Measurements from ENCODE around the gene APOC3.

Gene APOC3

GRCh38 chr11:116823031-116823843, 6.5 kb upstream of the APOC3 start, which contains the start of gene APOA4:
TSS of gene APOA4 (minus strand) at chr11:116823304. CDS start at chr11:116823191, 113 bp downstream.
- DNase-seq = no peak
- peaks cover 21% of the 10 kb centered on the region for H3K4me1 Mint-ChIP-seq
- no peak within 1 kb of the TSS for H3K27ac Mint-ChIP-seq
- no peak within 1 kb of the TSS for H3K4me3 Mint-ChIP-seq
- peaks cover 3% of the 10 kb centered on the region for H3K27me3 Mint-ChIP-seq (ENCODE audit: low read depth, poor library complexity)
- H3K36me3 Mint-ChIP-seq (ENCODE audit: low read depth) = no peaks in the 10 kb centered on the region
- no peak for TF ChIP-seq CTCF (IDR thresholded peaks at IDR 0.05)
- H3K9me3 Mint-ChIP-seq = no peaks in the 10 kb centered on the region

- no peak overlapping the region for H3K27ac Mint-ChIP-seq
- H3K9me3 Mint-ChIP-seq = no peaks in the 10 kb centered on the region
- H3K4me3 Mint-ChIP-seq = no peak overlapping the region
- peaks cover 3% of the 10 kb centered on the region for H3K27me3 Mint-ChIP-seq (ENCODE audit: low read depth, poor library complexity)
- H3K36me3 Mint-ChIP-seq (ENCODE audit: low read depth) = no peaks in the 10 kb centered on the region
- peaks cover 27% of the 10 kb centered on the region for H3K4me1 Mint-ChIP-seq
- no peak for DNase-seq
- TF ChIP-seq CTCF (IDR thresholded peaks at IDR 0.05) = no peak
These were observed 4.3 kb upstream of the APOC3 start for GRCh38 chr11:116825434-116825833.

- no peak for TF ChIP-seq CTCF (IDR thresholded peaks at IDR 0.05)
- Mint-ChIP-seq H3K27me3 (ENCODE audit: low read depth, poor library complexity) (peaks cover 3% of the 10 kb centered on the region), H3K36me3 (ENCODE audit: low read depth) (no peaks in the 10 kb centered on the region), H3K4me1 (peaks cover 27% of the 10 kb centered on the region), H3K9me3 (no peaks in the 10 kb centered on the region), H3K4me3 (no peak overlapping the region), H3K27ac (no peak overlapping the region)
- no peak for DNase-seq
These were observed 3.6 kb upstream of the APOC3 start for GRCh38 chr11:116825854-116826750.

GRCh38 chr11:116826751-116827431, 2.8 kb upstream of the APOC3 start:
- H3K27ac Mint-ChIP-seq = no peak overlapping the region

GRCh38 chr11:116827461-116827860, 2.2 kb upstream of the APOC3 start:
- peaks cover 28% of the 10 kb centered on the region for H3K4me1 Mint-ChIP-seq
- peaks cover 6% of the 10 kb centered on the region for H3K27me3 Mint-ChIP-seq (ENCODE audit: low read depth, poor library complexity)

More at GRCh38 chr11:116826751-116827431, 2.8 kb upstream of the APOC3 start:
- no peak for TF ChIP-seq CTCF (IDR thresholded peaks at IDR 0.05)
- H3K36me3 Mint-ChIP-seq (ENCODE audit: low read depth) = no peaks in the 10 kb centered on the region
- DNase-seq = no peak
- H3K27me3 Mint-ChIP-seq (ENCODE audit: low read depth, poor library complexity) = peaks cover 3% of the 10 kb centered on the region
- peaks cover 27% of the 10 kb centered on the region for H3K4me1 Mint-ChIP-seq
- no peak overlapping the region for H3K4me3 Mint-ChIP-seq
- H3K9me3 Mint-ChIP-seq = no peaks in the 10 kb centered on the region

More at GRCh38 chr11:116827461-116827860, 2.2 kb upstream of the APOC3 start:
- no peak for TF ChIP-seq CTCF (IDR thresholded peaks at IDR 0.05)
- no peaks in the 10 kb centered on the region for H3K9me3 Mint-ChIP-seq
- no peak overlapping the region for H3K27ac Mint-ChIP-seq
- no peaks in the 10 kb centered on the region for H3K36me3 Mint-ChIP-seq (ENCODE audit: low read depth)
- DNase-seq = no peak
- no peak overlapping the region for H3K4me3 Mint-ChIP-seq
